Activated CD8-positive, alpha-beta T cell treated with anti-CD3 and anti-CD28 coated beads for 36 hours (primary cell): ENCODE data around the gene SPATA25. TPM values are rescaled to one million over a fixed set of nuclear protein-coding genes. Genes with fewer than 3 reads are reported as not detected.
A peak's percentile ranks its signal among the peaks of the same experiment; 100 is the strongest.

Experiments
- ATAC-seq: fragments of 200-7000 bp; cut with Tn5 transposase; one replicate; pipeline ENCODE4 v1.10.0; 2021; ENCODE audit warnings: mild to moderate bottlenecking, moderate library complexity
- CTCF ChIA-PET: fragments of 350-600 bp; sonication (Branson Sonifier 250); formaldehyde crosslinking; loops from one replicate; lab custom pipeline; 2021; ENCODE audit warnings: antibody characterized with exemption; lab: Charles Lee
- POLR2A ChIA-PET: fragments of 350-600 bp; sonication (Branson Sonifier 250); formaldehyde crosslinking; loops from one replicate; lab custom pipeline; 2021; ENCODE audit warnings: antibody characterized with exemption; lab: Charles Lee
- DNase-seq: peaks from one replicate; pipeline ENCODE4 v3.0.0-alpha.2; 2020
- H3K27ac Mint-ChIP-seq: one replicate; pipeline ENCODE4 v1.8.0; 2021; ENCODE audit warnings: mild to moderate bottlenecking, mixed read lengths
- H3K27me3 Mint-ChIP-seq: one replicate; pipeline ENCODE4 v1.8.0; 2021; ENCODE audit warnings: mixed read lengths
- H3K36me3 Mint-ChIP-seq: one replicate; pipeline ENCODE4 v1.8.0; 2021; ENCODE audit warnings: low read depth, mixed read lengths
- H3K4me1 Mint-ChIP-seq: one replicate; pipeline ENCODE4 v1.8.0; 2021; ENCODE audit warnings: low read depth, mixed read lengths
- H3K4me3 Mint-ChIP-seq: one replicate; pipeline ENCODE4 v1.8.0; 2021; ENCODE audit warnings: mild to moderate bottlenecking, moderate library complexity, mixed read lengths
- H3K9me3 Mint-ChIP-seq: one replicate; pipeline ENCODE4 v1.8.0; 2021; ENCODE audit warnings: mixed read lengths
- CTCF ChIP-seq: fragments of 200-600 bp; IDR thresholded peaks from one replicate; pipeline ENCODE4 v1.8.0; 2022; ENCODE audit warnings: antibody characterized with exemption, mild to moderate bottlenecking
- intact Hi-C: fragments of 100-400 bp; cut with micrococcal nuclease; formaldehyde crosslinking; loops from one replicate; pipeline ENCODE4 v1.10.0; 2022
- total RNA-seq, 2 experiments: library from RNA; stranded (reverse); gene quantifications; one replicate each; pipeline ENCODE4 v1.2.3, GENCODE V29; 2021

SPATA25 gene
- total RNA-seq, 2 experiments from 2014 or later, result 0.58 to 0.74 TPM

GRCh38 chr20:45848969-45849582 lies 38.3 kb downstream of the SPATA25 start:
- DNase-seq, result no peak
- no peak overlapping the region for H3K4me3 Mint-ChIP-seq
- no peak for TF ChIP-seq CTCF
- POLR2A ChIA-PET, result interaction anchor here (1.3 to 2.2 kb wide), 2 partner anchors 9 to 122 kb away, joined by 3 to 6 read pairs; partner anchors contain the start of genes ACOT8 and ZSWIM3
- H3K27ac Mint-ChIP-seq, result peak overlapping the region; percentile 11
- no peaks in the 10 kb centered on the region for H3K9me3 Mint-ChIP-seq
- intact Hi-C loops, result no loop called here
- no peak for ATAC-seq
- CTCF ChIA-PET, result no interaction called here
- peaks cover 9% of the 10 kb centered on the region for H3K4me1 Mint-ChIP-seq
- H3K27me3 Mint-ChIP-seq, result no peaks in the 10 kb centered on the region
- peaks cover 21% of the 10 kb centered on the region for H3K36me3 Mint-ChIP-seq

GRCh38 chr20:45848421-45848820 lies 39.0 kb downstream of the SPATA25 start:
- Mint-ChIP-seq H3K27me3 (no peaks in the 10 kb centered on the region), H3K4me3 (no peak overlapping the region), H3K4me1 (peaks cover 4% of the 10 kb centered on the region), H3K36me3 (peaks cover 20% of the 10 kb centered on the region), H3K27ac (no peak overlapping the region), H3K9me3 (no peaks in the 10 kb centered on the region)
- ChIA-PET POLR2A (interaction anchor here (2.2 kb wide), 1 partner anchor 9 kb away, joined by 6 read pairs; the partner anchor contains the start of genes ACOT8 and ZSWIM3), CTCF (interaction anchor here (0.9 to 1.0 kb wide), 2 partner anchors 14 to 16 kb away, joined by 3 to 5 read pairs; no protein-coding TSS in a partner anchor)
- DNase-seq (no peak), ATAC-seq (no peak)
- intact Hi-C loops, result no loop called here
- no peak for TF ChIP-seq CTCF

GRCh38 chr20:45845452-45845851 lies 42.0 kb downstream of the SPATA25 start:
- ChIA-PET CTCF (interaction anchor here (1.1 kb wide), 1 partner anchor 46 kb away, joined by 4 read pairs; no protein-coding TSS in a partner anchor), POLR2A (no interaction called here)
- H3K27me3 Mint-ChIP-seq, result no peaks in the 10 kb centered on the region
- peaks cover 4% of the 10 kb centered on the region for H3K4me1 Mint-ChIP-seq
- intact Hi-C loops, result no loop called here
- ATAC-seq (no peak), DNase-seq (no peak)
- peaks cover 15% of the 10 kb centered on the region for H3K36me3 Mint-ChIP-seq
- H3K27ac Mint-ChIP-seq, result no peak overlapping the region
- no peak overlapping the region for H3K4me3 Mint-ChIP-seq
- H3K9me3 Mint-ChIP-seq, result no peaks in the 10 kb centered on the region
- no peak for TF ChIP-seq CTCF

- POLR2A ChIA-PET, result interaction anchor here (1.0 kb wide), 1 partner anchor 31 kb away, joined by 3 read pairs; the partner anchor contains the start of gene UBE2C
- no peak for TF ChIP-seq CTCF
- no peak for DNase-seq
- CTCF ChIA-PET, result no interaction called here
- intact Hi-C loops, result no loop called here
- Mint-ChIP-seq H3K27ac (no peak overlapping the region), H3K4me3 (no peak overlapping the region), H3K36me3 (peaks cover 9% of the 10 kb centered on the region), H3K4me1 (no peaks in the 10 kb centered on the region), H3K9me3 (no peaks in the 10 kb centered on the region), H3K27me3 (no peaks in the 10 kb centered on the region)
- ATAC-seq, result no peak
Observed at GRCh38 chr20:45843506-45843905, 43.9 kb downstream of the SPATA25 start.

GRCh38 chr20:45842169-45842812 lies 45.1 kb downstream of the SPATA25 start:
- Mint-ChIP-seq H3K4me3 (no peak overlapping the region), H3K36me3 (peaks cover 9% of the 10 kb centered on the region), H3K4me1 (no peaks in the 10 kb centered on the region), H3K9me3 (no peaks in the 10 kb centered on the region), H3K27me3 (no peaks in the 10 kb centered on the region), H3K27ac (no peak overlapping the region)
- TF ChIP-seq CTCF, result no peak
- ATAC-seq (no peak), DNase-seq (no peak)
- intact Hi-C loops, result no loop called here
- ChIA-PET CTCF (interaction anchor here (2.1 kb wide), 1 partner anchor 18 kb away, joined by 9 read pairs; no protein-coding TSS in a partner anchor), POLR2A (interaction anchor here (0.9 to 1.3 kb wide), 3 partner anchors 16 to 26 kb away, joined by 3 to 5 read pairs (median 3); partner anchors contain the start of genes ACOT8 and ZSWIM3)
